T-cell (primary cell): ENCODE results near the gene GALT. TPM values are rescaled to one million over a fixed set of nuclear protein-coding genes. Genes with fewer than 3 reads are reported as not detected.

Experiments used
- ATAC-seq, 4 experiments: fragments of 200-7000 bp in 3 of 4; fragments of 150-1000 bp in 1 of 4; cut with Tn5 transposase; replicated peaks in 1 of 4; 1 replicate in 3 of 4; 2 replicates in 1 of 4; pipeline ENCODE4 v1.10.0; 2021; ENCODE audit warnings: moderate library complexity in 3 of 4, mild to moderate bottlenecking in 2 of 4, moderate number of reproducible peaks in 1 of 4
- CTCF ChIA-PET, 2 donors: fragments of 300-600 bp; sonication (Branson Sonifier 250); formaldehyde crosslinking; loops; one replicate each; lab custom pipeline; 2022; ENCODE audit warnings: antibody characterized with exemption in 2 of 2; lab: Charles Lee
- POLR2A ChIA-PET, 2 donors: fragments of 300-600 bp; sonication (Branson Sonifier 250); formaldehyde crosslinking; loops; one replicate each; lab custom pipeline; 2022; ENCODE audit warnings: antibody characterized with exemption in 2 of 2; lab: Charles Lee
- DNase-seq, 35 experiments: peaks; one replicate each; pipeline versions ENCODE4 v3.0.0 to v3.0.0-alpha.2; 2013 to 2023
- H3K27ac ChIP-seq: one replicate; pipeline ENCODE4 v1.5.1; 2013; ENCODE audit warnings: low read length
- H3K27me3 ChIP-seq, 2 experiments: replicated peaks in 1 of 2; 1 replicate in 1 of 2; 2 replicates in 1 of 2; pipeline versions ENCODE4 v1.6.1 to v1.7.0; 2013; ENCODE audit warnings: low read length in 1 of 2, mixed read lengths in 1 of 2; ENCODE audit not compliant: control insufficient read depth in 2 of 2, insufficient read depth in 2 of 2; ENCODE audit errors: extremely low read depth in 1 of 2
- H3K36me3 ChIP-seq, 2 donors: 1 replicate in 1 of 2; 2 replicates in 1 of 2; pipeline versions ENCODE4 v1.6.1 to v1.7.0; 2013; ENCODE audit warnings: low read length in 1 of 2; ENCODE audit not compliant: control insufficient read depth in 2 of 2, insufficient read depth in 1 of 2; ENCODE audit errors: extremely low read depth in 1 of 2
- H3K4me1 ChIP-seq, 2 experiments: 1 replicate in 1 of 2; 2 replicates in 1 of 2; pipeline versions ENCODE4 v1.6.1 to v1.7.0; 2013; ENCODE audit warnings: low read length in 2 of 2, mixed read lengths in 1 of 2; ENCODE audit not compliant: insufficient read depth in 2 of 2, control insufficient read depth in 1 of 2; ENCODE audit errors: extremely low read depth in 1 of 2
- H3K4me3 ChIP-seq, 2 donors: 1 replicate in 1 of 2; 2 replicates in 1 of 2; pipeline versions ENCODE4 v1.5.1 to v1.7.0; 2013; ENCODE audit warnings: mild to moderate bottlenecking in 2 of 2, low read length in 1 of 2, moderate library complexity in 1 of 2; ENCODE audit not compliant: control insufficient read depth in 1 of 2; ENCODE audit errors: extremely low read depth in 1 of 2
- H3K9me3 ChIP-seq: 2 replicates; pipeline ENCODE4 v1.7.0; 2013
- H3K27ac Mint-ChIP-seq, 2 donors: one replicate each; pipeline ENCODE4 v1.8.0; 2020 to 2021; ENCODE audit warnings: mild to moderate bottlenecking in 2 of 2, mixed read lengths in 2 of 2
- H3K27me3 Mint-ChIP-seq, 2 donors: one replicate each; pipeline ENCODE4 v1.8.0; 2021 to 2022; ENCODE audit warnings: mixed read lengths in 2 of 2
- H3K36me3 Mint-ChIP-seq: one replicate; pipeline ENCODE4 v1.8.0; 2021; ENCODE audit warnings: mixed read lengths
- H3K4me1 Mint-ChIP-seq, 3 donors: one replicate each; pipeline ENCODE4 v1.8.0; 2020 to 2022; ENCODE audit warnings: mixed read lengths in 3 of 3, mild to moderate bottlenecking in 1 of 3
- H3K4me3 Mint-ChIP-seq, 3 donors: one replicate each; pipeline ENCODE4 v1.8.0; 2020 to 2022; ENCODE audit warnings: mild to moderate bottlenecking in 3 of 3, mixed read lengths in 3 of 3, moderate library complexity in 3 of 3
- H3K9me3 Mint-ChIP-seq, 3 donors: one replicate each; pipeline ENCODE4 v1.8.0; 2020 to 2022; ENCODE audit warnings: mixed read lengths in 3 of 3
- whole genome bisulfite sequencing: methylation state at CpG from one replicate; pipeline ENCODE4 v1.1.5; 2013; ENCODE audit warnings: missing lambda C conversion rate; ENCODE audit not compliant: insufficient coverage; 5-methylcytosine and 5-hydroxymethylcytosine counted together
- total RNA-seq, 35 experiments: library from RNA in 6 of 35; stranded (reverse) in 6 of 35; fragments of 120-200 nt in 1 of 35; gene quantifications; one replicate each; pipeline versions ENCODE4 v1.2.1 to v1.2.4 and lab custom pipeline; 2013 to 2026

Gene GALT
- total RNA-seq (100 to 1,000 TPM; 177 to 255 (median 215) TPM), total RNA-seq (lab: John Stamatoyannopoulos, UW) (3.4 to 32.1 (median 16.7) reads per million in 29 experiments)
- total RNA-seq (2013), result 108 TPM

DNA sequence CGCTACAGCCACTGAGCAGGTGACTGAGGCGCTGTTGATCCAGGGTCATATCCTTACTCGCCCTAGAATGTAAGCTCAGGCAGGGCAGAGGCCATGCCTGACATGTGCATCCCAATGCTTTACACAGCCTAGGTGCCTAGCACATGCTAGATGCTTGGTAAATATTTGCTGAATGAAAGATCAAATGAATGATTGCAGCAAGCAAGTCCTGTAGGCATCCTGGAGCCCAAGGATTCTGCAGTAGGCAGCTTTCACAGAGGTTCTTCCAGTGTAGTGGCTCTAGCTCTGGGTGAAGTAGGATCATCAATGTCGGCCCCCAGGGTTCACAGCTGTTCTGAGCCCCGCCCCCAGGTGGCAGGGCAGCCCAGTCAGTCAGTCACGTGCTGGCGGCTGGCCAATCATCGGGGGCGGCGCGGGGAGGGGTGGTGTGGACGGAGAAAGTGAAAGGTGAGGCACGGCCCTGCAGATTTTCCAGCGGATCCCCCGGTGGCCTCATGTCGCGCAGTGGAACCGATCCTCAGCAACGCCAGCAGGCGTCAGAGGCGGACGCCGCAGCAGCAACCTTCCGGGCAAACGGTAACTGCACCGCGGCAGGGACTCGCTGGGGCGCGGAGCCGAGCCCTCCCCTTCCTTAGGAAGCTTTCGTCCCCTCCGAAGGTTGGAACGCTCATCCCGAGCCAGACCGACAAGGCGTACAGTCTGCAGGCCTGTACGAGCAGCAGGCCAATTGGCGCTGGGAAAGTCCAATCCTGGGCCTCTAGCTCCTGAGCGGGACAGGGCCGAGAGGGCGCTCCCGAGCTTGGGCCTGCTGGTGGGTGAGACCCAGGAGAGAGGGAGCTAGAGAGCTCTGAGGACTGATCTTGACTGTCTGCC is at the start of gene GALT:
Gene GALT (plus strand): TSS at position 465 of the 873 bp plus-strand sequence. CDS start 30 bp downstream, at position 495.
- H3K9me3 Mint-ChIP-seq, result no peaks in the 10 kb centered on the region
- ChIA-PET POLR2A (interaction anchor here in 1 of 2 donors (1.3 to 1.6 kb wide), 2 partner anchors 9 to 19 kb away, joined by 4 to 5 read pairs; partner anchors contain the start of gene SIGMAR1), CTCF (interaction anchor here (0.5 to 5.4 kb wide), 15 partner anchors 9 to 993 kb away, joined by 3 to 39 read pairs (median 5); partner anchors contain the start of genes CCL27 (in 1 of the 2), DCTN3 (in 1 of the 2) and SIGMAR1 (in 1 of the 2))
- Histone ChIP-seq H3K27me3 (no peaks in the 10 kb centered on the region), H3K4me1 (peaks cover 10 to 30% of the 10 kb centered on the region in 2 experiments), H3K9me3 (no peaks in the 10 kb centered on the region), H3K27ac (peak within 1 kb of the TSS; percentile 68), H3K4me3 (peak within 1 kb of the TSS; percentile 86 to 94), H3K36me3 (peaks cover 0 to 41% of the 10 kb centered on the region in 2 donors)
- peaks cover 26 to 43% (median 31%) of the 10 kb centered on the region in 3 donors for H3K4me1 Mint-ChIP-seq
- no peaks in the 10 kb centered on the region for H3K27me3 Mint-ChIP-seq
- peaks cover 21% of the 10 kb centered on the region for H3K36me3 Mint-ChIP-seq
- H3K4me3 Mint-ChIP-seq, result peak within 1 kb of the TSS; percentile 91 to 95 (median 94)
- DNase-seq (peak; percentile 72 to 98 (median 93)), ATAC-seq (peak; percentile 89 to 93 (median 90))
- H3K27ac Mint-ChIP-seq, result peak within 1 kb of the TSS; percentile 89 to 90
- WGBS, result under 1% methylated on average over 40 of the region's 43 CpGs

DNA sequence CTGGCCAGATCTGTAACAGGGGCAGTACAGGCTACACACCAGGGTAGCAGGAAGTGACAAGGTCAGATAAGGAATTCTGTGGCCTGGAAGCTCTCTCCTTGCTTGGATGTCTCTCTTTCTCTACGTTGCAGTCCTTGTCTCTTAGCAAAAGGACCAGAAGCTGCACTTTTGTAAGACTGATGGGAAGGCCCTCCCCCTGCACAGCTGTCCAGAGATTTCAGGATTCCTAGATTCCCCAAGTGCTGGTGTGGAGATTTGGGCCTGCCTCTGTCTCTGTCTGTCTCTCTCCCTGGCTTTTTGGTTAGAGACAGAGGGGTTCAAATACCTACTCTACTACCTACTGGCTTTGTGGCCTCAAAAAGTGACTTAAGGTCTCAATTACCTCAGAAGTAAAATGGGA is 46.9 kb upstream of the GALT start:
- Mint-ChIP-seq H3K27ac (no peak overlapping the region), H3K36me3 (no peaks in the 10 kb centered on the region), H3K27me3 (peaks cover 18 to 23% of the 10 kb centered on the region in 2 donors), H3K4me3 (no peak overlapping the region), H3K9me3 (no peaks in the 10 kb centered on the region), H3K4me1 (no peaks in the 10 kb centered on the region)
- Histone ChIP-seq H3K27ac (no peak overlapping the region), H3K9me3 (no peaks in the 10 kb centered on the region), H3K27me3 (peaks cover 0 to 23% of the 10 kb centered on the region in 2 experiments), H3K4me3 (no peak overlapping the region), H3K4me1 (no peaks in the 10 kb centered on the region), H3K36me3 (no peaks in the 10 kb centered on the region)
- ATAC-seq (no peak), DNase-seq (no peak)
- no CpG with 5 or more reads among the region's 1 CpG for WGBS
- POLR2A ChIA-PET, result interaction anchor here in 1 of 2 donors (0.5 kb wide), 1 partner anchor 266 kb away, joined by 11 read pairs; no protein-coding TSS in a partner anchor
- CTCF ChIA-PET, result no interaction called here

GRCh38 chr9:34600908-34601307 is 45.6 kb upstream of the GALT start:
- Histone ChIP-seq H3K4me3 (no peak overlapping the region), H3K27ac (no peak overlapping the region), H3K9me3 (no peaks in the 10 kb centered on the region), H3K27me3 (peaks cover 0 to 23% of the 10 kb centered on the region in 2 experiments), H3K4me1 (no peaks in the 10 kb centered on the region), H3K36me3 (no peaks in the 10 kb centered on the region)
- CTCF ChIA-PET, result interaction anchor here in 1 of 2 donors (1.6 kb wide), 1 partner anchor 25 kb away, joined by 3 read pairs; no protein-coding TSS in a partner anchor
- no peaks in the 10 kb centered on the region for H3K9me3 Mint-ChIP-seq
- no peak for ATAC-seq
- no CpG with 5 or more reads among the region's 1 CpG for WGBS
- no peaks in the 10 kb centered on the region for H3K36me3 Mint-ChIP-seq
- no peak overlapping the region for H3K27ac Mint-ChIP-seq
- DNase-seq, result no peak
- no peak overlapping the region for H3K4me3 Mint-ChIP-seq
- no peaks in the 10 kb centered on the region for H3K4me1 Mint-ChIP-seq
- POLR2A ChIA-PET, result no interaction called here
- H3K27me3 Mint-ChIP-seq, result peaks cover 18% of the 10 kb centered on the region in 2 donors

- no peaks in the 10 kb centered on the region for H3K4me1 ChIP-seq
- no peak for DNase-seq
- H3K4me3 Mint-ChIP-seq, result no peak overlapping the region
- WGBS, result 78% methylated on average over 2 of the region's 6 CpGs
- no peaks in the 10 kb centered on the region for H3K36me3 ChIP-seq
- peaks cover 9 to 10% of the 10 kb centered on the region in 2 donors for H3K27me3 Mint-ChIP-seq
- H3K9me3 ChIP-seq, result no peaks in the 10 kb centered on the region
- H3K9me3 Mint-ChIP-seq, result no peaks in the 10 kb centered on the region
- H3K27ac ChIP-seq, result no peak overlapping the region
- no peak for ATAC-seq
- ChIA-PET POLR2A (no interaction called here), CTCF (interaction anchor here (0.6 to 4.1 kb wide), 4 partner anchors 13 to 162 kb away, joined by 3 to 24 read pairs (median 6); no protein-coding TSS in a partner anchor)
- no peaks in the 10 kb centered on the region for H3K36me3 Mint-ChIP-seq
- H3K27me3 ChIP-seq, result peaks cover 0 to 15% of the 10 kb centered on the region in 2 experiments
- H3K4me3 ChIP-seq, result no peak overlapping the region
- H3K4me1 Mint-ChIP-seq, result no peaks in the 10 kb centered on the region
- H3K27ac Mint-ChIP-seq, result no peak overlapping the region
These were observed 44.4 kb upstream of the GALT start for GRCh38 chr9:34601937-34602573.

DNA sequence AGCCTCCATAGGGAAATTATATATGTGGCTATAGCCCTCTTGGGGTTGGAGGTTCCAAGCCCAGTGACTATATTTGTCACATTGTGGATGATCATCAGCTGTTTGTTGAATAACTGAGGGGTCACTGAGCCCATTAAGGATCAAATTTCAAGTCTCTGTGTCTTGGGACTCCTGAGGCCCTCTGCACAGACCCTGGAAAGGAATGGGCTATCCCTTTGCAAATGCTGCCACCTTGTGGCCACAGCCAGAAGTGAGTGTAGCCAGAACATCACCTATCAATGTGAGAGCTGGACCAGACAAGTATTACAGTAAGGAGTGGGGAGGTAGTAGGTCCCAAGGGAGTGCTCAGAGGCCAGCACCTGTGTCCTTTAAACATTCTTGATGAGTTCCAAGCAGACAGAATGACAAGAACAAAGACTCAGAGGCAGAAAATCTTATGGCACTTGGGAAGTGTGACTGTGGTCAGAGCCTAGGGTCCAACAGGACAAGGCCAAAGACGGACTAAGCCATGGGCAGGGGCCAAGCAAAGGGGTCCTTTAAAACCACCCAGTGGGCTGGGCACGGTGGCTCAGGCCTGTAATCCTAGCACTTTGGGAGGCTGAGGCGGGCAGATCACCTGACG is 42.8 kb upstream of the GALT start:
- CTCF ChIA-PET, result interaction anchor here (0.5 to 4.1 kb wide), 17 partner anchors 9 to 977 kb away, joined by 3 to 24 read pairs (median 4); partner anchors contain the start of genes CNTFR (in 1 of the 2), DCTN3 (in 1 of the 2), RPP25L (in 1 of the 2) and SIGMAR1 (in 1 of the 2)
- Histone ChIP-seq H3K27ac (no peak overlapping the region), H3K9me3 (no peaks in the 10 kb centered on the region), H3K36me3 (no peaks in the 10 kb centered on the region), H3K4me1 (no peaks in the 10 kb centered on the region), H3K4me3 (no peak overlapping the region), H3K27me3 (peaks cover 0 to 9% of the 10 kb centered on the region in 2 experiments)
- Mint-ChIP-seq H3K36me3 (no peaks in the 10 kb centered on the region), H3K4me3 (no peak overlapping the region), H3K27me3 (peaks cover 5% of the 10 kb centered on the region in 2 donors), H3K27ac (no peak overlapping the region), H3K9me3 (no peaks in the 10 kb centered on the region), H3K4me1 (no peaks in the 10 kb centered on the region)
- WGBS, result 45% methylated on average over 2 of the region's 4 CpGs
- ATAC-seq, result peak; percentile 83 to 92 (median 88)
- POLR2A ChIA-PET, result interaction anchor here in 1 of 2 donors (0.6 kb wide), 1 partner anchor 34 kb away, joined by 7 read pairs; the partner anchor contains the start of gene SIGMAR1
- DNase-seq, result peak; percentile 42 to 86 (median 71)
